Bronchial epithelial cell (primary cell): ENCODE data around the gene MOGAT1. TPM values are rescaled to one million over a fixed set of nuclear protein-coding genes. Genes with fewer than 3 reads are reported as not detected.

Source experiments
- DNase-seq: peaks from one replicate; pipeline ENCODE4 v3.0.0-alpha.2; 2010; ENCODE audit warnings: low read depth
- FAIRE-seq: peaks from 2 replicates; lab custom pipeline; 2011; peaks lifted over from hg19 to GRCh38; lab: Jason Lieb, UNC
- H3K27me3 ChIP-seq: 2 replicates; pipeline ENCODE4 v1.5.1; 2011; ENCODE audit warnings: low read length; ENCODE audit not compliant: control insufficient read depth, insufficient read depth
- H3K36me3 ChIP-seq: 2 replicates; pipeline ENCODE4 v1.5.1; 2011; ENCODE audit warnings: low read length; ENCODE audit not compliant: control insufficient read depth, insufficient read depth
- H3K4me3 ChIP-seq: 2 replicates; pipeline ENCODE4 v1.5.1; 2011; ENCODE audit warnings: mild to moderate bottlenecking, low read depth, low read length, control low read depth
- total RNA-seq: library from RNA; depleted of rRNA; stranded (reverse); fragments of >200 nt; gene quantifications from 2 replicates; pipeline ENCODE4 v1.2.1, GENCODE V29; 2014
- TF ChIP-seq, protein P1 (sequence below): IDR thresholded peaks from 2 replicates; pipeline ENCODE4 v1.5.1; 2011; ENCODE audit warnings: mild to moderate bottlenecking, moderate library complexity, low read length, control low read depth, inconsistent platforms; ENCODE audit not compliant: insufficient read depth, severe bottlenecking

The MOGAT1 gene, protein sequence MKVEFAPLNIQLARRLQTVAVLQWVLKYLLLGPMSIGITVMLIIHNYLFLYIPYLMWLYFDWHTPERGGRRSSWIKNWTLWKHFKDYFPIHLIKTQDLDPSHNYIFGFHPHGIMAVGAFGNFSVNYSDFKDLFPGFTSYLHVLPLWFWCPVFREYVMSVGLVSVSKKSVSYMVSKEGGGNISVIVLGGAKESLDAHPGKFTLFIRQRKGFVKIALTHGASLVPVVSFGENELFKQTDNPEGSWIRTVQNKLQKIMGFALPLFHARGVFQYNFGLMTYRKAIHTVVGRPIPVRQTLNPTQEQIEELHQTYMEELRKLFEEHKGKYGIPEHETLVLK
- total RNA-seq, result not detected in 2 replicates

GRCh38 chr2:222671259-222672067 lies at the start of gene MOGAT1:
TSS of gene MOGAT1 (plus strand) at chr2:222671658. CDS start at chr2:222671786, 128 bp downstream.
- Histone ChIP-seq H3K27me3 (peaks cover 3% of the 10 kb centered on the region), H3K4me3 (peak within 1 kb of the TSS; percentile 29), H3K36me3 (no peaks in the 10 kb centered on the region)
- TF ChIP-seq, protein P1, sequence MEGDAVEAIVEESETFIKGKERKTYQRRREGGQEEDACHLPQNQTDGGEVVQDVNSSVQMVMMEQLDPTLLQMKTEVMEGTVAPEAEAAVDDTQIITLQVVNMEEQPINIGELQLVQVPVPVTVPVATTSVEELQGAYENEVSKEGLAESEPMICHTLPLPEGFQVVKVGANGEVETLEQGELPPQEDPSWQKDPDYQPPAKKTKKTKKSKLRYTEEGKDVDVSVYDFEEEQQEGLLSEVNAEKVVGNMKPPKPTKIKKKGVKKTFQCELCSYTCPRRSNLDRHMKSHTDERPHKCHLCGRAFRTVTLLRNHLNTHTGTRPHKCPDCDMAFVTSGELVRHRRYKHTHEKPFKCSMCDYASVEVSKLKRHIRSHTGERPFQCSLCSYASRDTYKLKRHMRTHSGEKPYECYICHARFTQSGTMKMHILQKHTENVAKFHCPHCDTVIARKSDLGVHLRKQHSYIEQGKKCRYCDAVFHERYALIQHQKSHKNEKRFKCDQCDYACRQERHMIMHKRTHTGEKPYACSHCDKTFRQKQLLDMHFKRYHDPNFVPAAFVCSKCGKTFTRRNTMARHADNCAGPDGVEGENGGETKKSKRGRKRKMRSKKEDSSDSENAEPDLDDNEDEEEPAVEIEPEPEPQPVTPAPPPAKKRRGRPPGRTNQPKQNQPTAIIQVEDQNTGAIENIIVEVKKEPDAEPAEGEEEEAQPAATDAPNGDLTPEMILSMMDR, result no peak
- DNase-seq, result no peak
- FAIRE-seq, result no peak

GRCh38 chr2:222621893-222622292 lies 49.6 kb upstream of the MOGAT1 start:
- no peaks in the 10 kb centered on the region for H3K27me3 ChIP-seq
- H3K36me3 ChIP-seq, result peaks cover 9% of the 10 kb centered on the region
- no peak for FAIRE-seq
- H3K4me3 ChIP-seq, result no peak overlapping the region
- TF ChIP-seq, protein P1, result no peak
- no peak for DNase-seq

GRCh38 chr2:222622910-222623309 lies 48.5 kb upstream of the MOGAT1 start:
- Histone ChIP-seq H3K4me3 (no peak overlapping the region), H3K36me3 (peaks cover 14% of the 10 kb centered on the region), H3K27me3 (no peaks in the 10 kb centered on the region)
- DNase-seq (no peak), FAIRE-seq (no peak)
- TF ChIP-seq, protein P1, result no peak

DNA sequence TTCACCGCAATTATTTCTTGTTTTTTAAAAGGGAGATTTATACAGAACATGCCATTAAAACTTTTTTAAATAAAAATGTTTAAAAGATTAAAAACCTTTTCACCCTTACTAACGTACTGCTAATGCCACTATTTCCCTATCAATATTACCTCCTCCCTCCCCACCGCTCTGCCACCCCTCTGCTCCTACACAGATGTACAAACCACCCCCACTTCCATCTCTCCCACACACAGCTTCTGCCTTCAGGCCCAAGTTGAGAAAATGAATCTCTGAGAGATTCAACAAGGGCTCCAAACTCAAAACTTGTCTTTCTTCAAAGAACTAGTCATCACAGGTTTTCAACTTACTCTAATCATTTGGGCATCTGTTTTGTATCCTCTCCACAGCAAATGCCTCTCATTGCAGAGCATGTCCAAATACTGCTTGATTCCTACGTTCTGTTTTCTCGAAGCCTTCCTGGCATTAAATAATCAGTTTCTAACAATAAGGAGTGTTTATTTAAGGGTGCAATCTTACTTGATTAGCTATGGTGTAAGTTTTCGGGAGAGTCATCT lies 47.6 kb upstream of the MOGAT1 start:
- peaks cover 18% of the 10 kb centered on the region for H3K36me3 ChIP-seq
- DNase-seq (no peak), FAIRE-seq (peak; percentile 64)
- no peaks in the 10 kb centered on the region for H3K27me3 ChIP-seq
- no peak overlapping the region for H3K4me3 ChIP-seq
- TF ChIP-seq, protein P1, result no peak

DNA sequence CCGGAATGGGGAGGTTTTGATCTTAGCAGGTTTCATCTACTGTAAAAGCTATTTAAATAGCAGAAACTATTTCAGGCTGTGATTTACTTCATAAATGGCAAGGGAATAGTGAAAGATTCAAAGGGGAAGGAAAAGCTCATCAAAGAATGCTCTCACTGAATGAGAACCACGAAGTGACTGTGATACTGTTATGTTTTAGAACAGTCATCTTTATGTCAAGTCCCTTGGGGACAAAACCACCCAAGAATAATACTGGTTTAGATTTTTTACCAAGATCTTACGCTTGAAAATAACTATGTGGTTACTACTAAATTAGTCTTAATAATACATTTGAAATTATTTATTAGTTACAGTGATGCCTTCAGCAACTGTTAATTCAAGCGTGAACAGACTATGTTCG lies 43.7 kb upstream of the MOGAT1 start:
- H3K4me3 ChIP-seq, result no peak overlapping the region
- DNase-seq (no peak), FAIRE-seq (no peak)
- H3K27me3 ChIP-seq, result no peaks in the 10 kb centered on the region
- TF ChIP-seq, protein P1, result no peak
- peaks cover 14% of the 10 kb centered on the region for H3K36me3 ChIP-seq
